Measurements from ENCODE around the gene HEPN1.

The HEPN1 gene

GRCh38 chr11:124884340-124884739, 34.7 kb upstream of the HEPN1 start:
- in situ Hi-C loops (cut with MboI; ENCODE audit: low sequenced_read_pairs): no loop called here

GRCh38 chr11:124884869-124885479, 34.1 kb upstream of the HEPN1 start:
- in situ Hi-C loops (cut with MboI; ENCODE audit: low sequenced_read_pairs): no loop called here

- in situ Hi-C loops (cut with MboI; ENCODE audit: low sequenced_read_pairs): no loop called here
Measured at GRCh38 chr11:124886476-124886875, 32.6 kb upstream of the HEPN1 start.

GRCh38 chr11:124886978-124887666, 31.9 kb upstream of the HEPN1 start:
- in situ Hi-C loops (cut with MboI; ENCODE audit: low sequenced_read_pairs): no loop called here

- in situ Hi-C loops (cut with MboI; ENCODE audit: low sequenced_read_pairs): no loop called here
Measured at GRCh38 chr11:124887667-124888013, 31.4 kb upstream of the HEPN1 start.

GRCh38 chr11:124889191-124890091, 29.6 kb upstream of the HEPN1 start:
- in situ Hi-C loops (cut with MboI; ENCODE audit: low sequenced_read_pairs): no loop called here

- in situ Hi-C loops (cut with MboI; ENCODE audit: low sequenced_read_pairs): no loop called here
Measured at GRCh38 chr11:124890151-124890550, 28.9 kb upstream of the HEPN1 start.

- in situ Hi-C loops (cut with MboI; ENCODE audit: low sequenced_read_pairs): no loop called here
Measured at GRCh38 chr11:124890683-124891372, 28.2 kb upstream of the HEPN1 start.

GRCh38 chr11:124891373-124891861, 27.6 kb upstream of the HEPN1 start:
- in situ Hi-C loops (cut with MboI; ENCODE audit: low sequenced_read_pairs): no loop called here

- in situ Hi-C loops (cut with MboI; ENCODE audit: low sequenced_read_pairs): no loop called here
Measured at GRCh38 chr11:124892146-124892545, 26.9 kb upstream of the HEPN1 start.

- in situ Hi-C loops (cut with MboI; ENCODE audit: low sequenced_read_pairs): no loop called here
Measured at GRCh38 chr11:124892750-124893454, 26.1 kb upstream of the HEPN1 start.

- in situ Hi-C loops (cut with MboI; ENCODE audit: low sequenced_read_pairs): no loop called here
Measured at GRCh38 chr11:124893781-124894401, 25.2 kb upstream of the HEPN1 start.

GRCh38 chr11:124894606-124895430, 24.2 kb upstream of the HEPN1 start:
- in situ Hi-C loops (cut with MboI; ENCODE audit: low sequenced_read_pairs): no loop called here

- in situ Hi-C loops (cut with MboI; ENCODE audit: low sequenced_read_pairs): no loop called here
Measured at GRCh38 chr11:124895471-124895971, 23.5 kb upstream of the HEPN1 start.

GRCh38 chr11:124896071-124896750, 22.8 kb upstream of the HEPN1 start:
- in situ Hi-C loops (cut with MboI; ENCODE audit: low sequenced_read_pairs): no loop called here

- in situ Hi-C loops (cut with MboI; ENCODE audit: low sequenced_read_pairs): no loop called here
Measured at GRCh38 chr11:124896821-124897391, 22.1 kb upstream of the HEPN1 start.

- in situ Hi-C loops (cut with MboI; ENCODE audit: low sequenced_read_pairs): no loop called here
Measured at GRCh38 chr11:124897674-124898262, 21.3 kb upstream of the HEPN1 start, which contains the start of gene ROBO4. Gene ROBO4 (minus strand): TSS chr11:124897865. CDS start chr11:124897795, 70 bp downstream.
